GM18873 (cell line): ENCODE data around the gene MAT2A.

Source experiments
- ATAC-seq: cut with Tn5 transposase; IDR thresholded peaks from one replicate; pipeline ENCODE4 v1.9.1; 2021; ENCODE audit warnings: mild to moderate bottlenecking, moderate library complexity, moderate number of reproducible peaks; ENCODE audit not compliant: unreplicated experiment, low FRiP score

MAT2A gene

GRCh38 chr2:85538507-85539360 is at the start of gene MAT2A:
Gene MAT2A, plus strand, starts transcription at chr2:85539168. Its CDS starts 120 bp downstream, at chr2:85539288.
- peak; percentile 54 for ATAC-seq

GRCh38 chr2:85490861-85491755 is 47.9 kb upstream of the MAT2A start:
- ATAC-seq = no peak

DNA sequence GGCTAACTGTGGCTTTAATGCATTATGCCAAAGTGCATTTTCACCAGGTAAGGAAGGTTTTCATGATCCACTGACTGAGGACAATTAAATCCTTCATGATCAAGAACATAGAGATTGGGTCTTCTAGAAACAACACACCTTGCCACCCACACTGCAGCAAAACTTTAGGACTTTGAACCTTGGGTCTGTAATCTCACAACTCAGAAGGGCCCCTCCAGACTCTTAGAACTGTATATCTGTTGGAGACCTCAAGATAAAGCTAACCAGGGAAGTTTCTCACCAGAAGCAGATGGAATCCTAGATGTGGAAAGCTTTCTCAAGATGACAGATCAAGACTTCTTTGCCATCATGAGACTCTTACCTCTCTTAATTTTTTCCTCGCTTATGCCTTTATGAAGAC is 42.5 kb upstream of the MAT2A start:
- ATAC-seq = no peak

- ATAC-seq = no peak
Observed at GRCh38 chr2:85497944-85498630, 40.9 kb upstream of the MAT2A start.

- no peak for ATAC-seq
Observed at GRCh38 chr2:85501248-85501647, 37.7 kb upstream of the MAT2A start.

DNA sequence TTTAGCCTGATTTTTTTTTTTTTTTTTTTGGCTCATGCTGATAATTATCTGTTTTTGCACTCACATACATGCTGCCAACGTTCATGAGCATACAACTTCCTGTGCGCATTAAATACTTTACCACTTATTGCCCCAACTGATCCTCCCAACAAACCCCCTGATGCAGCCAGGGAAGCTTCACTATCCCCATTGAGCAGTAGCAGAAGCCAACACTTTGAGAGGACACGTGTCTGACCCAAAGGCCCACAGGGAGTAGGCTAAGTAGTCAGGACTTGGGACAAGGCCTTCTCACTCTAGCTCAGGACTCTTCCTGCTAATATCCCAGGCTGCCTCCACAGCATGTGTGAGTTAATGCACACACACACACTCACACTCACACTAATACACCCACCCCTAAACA is 36.2 kb upstream of the MAT2A start:
- ATAC-seq = no peak

DNA sequence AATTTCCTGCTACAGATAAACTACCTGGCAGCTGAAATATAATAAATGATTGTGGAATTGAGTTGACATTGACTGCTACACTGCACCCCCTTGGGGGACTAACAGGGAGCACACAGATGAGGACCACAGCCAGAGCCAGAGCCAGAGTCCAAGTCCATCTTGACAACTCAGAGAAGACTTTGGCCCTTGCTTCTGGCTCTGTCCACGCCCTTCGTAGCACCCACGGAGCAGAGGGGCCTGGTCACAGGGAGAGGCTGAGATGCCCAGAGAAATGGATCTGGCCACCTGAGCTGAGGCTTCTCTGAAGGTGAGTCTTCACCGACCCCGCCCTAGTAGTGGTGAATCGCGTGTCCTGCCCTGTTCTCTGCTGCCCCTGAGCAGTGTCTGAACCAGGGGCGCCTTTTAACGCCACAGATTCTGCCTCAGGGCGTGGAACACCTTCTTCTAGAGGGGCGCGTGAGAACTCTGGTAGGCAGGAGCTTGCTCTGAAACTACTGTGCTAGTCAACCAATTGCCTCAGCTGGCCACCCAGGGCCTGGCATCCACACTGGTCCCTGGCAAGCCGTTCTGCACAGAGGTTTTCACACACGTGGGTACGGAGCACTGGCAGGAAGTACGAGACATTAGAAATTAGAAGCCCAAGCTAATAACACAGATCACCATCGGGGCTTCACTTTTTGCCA is 35.7 kb upstream of the MAT2A start:
- ATAC-seq = no peak

GRCh38 chr2:85503851-85504777 is 34.9 kb upstream of the MAT2A start:
- ATAC-seq = no peak

- ATAC-seq = no peak
Observed at GRCh38 chr2:85504778-85505261, 34.1 kb upstream of the MAT2A start.

GRCh38 chr2:85505551-85506238 is 33.3 kb upstream of the MAT2A start:
- no peak for ATAC-seq

- ATAC-seq = no peak
Observed at GRCh38 chr2:85506768-85507181, 32.2 kb upstream of the MAT2A start.

GRCh38 chr2:85511008-85511811 is 27.8 kb upstream of the MAT2A start:
- no peak for ATAC-seq

- ATAC-seq = no peak
Observed at GRCh38 chr2:85514323-85514722, 24.6 kb upstream of the MAT2A start.

GRCh38 chr2:85516653-85517389 is 22.1 kb upstream of the MAT2A start:
- ATAC-seq = no peak

GRCh38 chr2:85522090-85522647 is 16.8 kb upstream of the MAT2A start:
- no peak for ATAC-seq

- no peak for ATAC-seq
Observed at GRCh38 chr2:85523062-85523902, 15.7 kb upstream of the MAT2A start.
